ENCODE results near the gene INPP4A.

Gene INPP4A

DNA sequence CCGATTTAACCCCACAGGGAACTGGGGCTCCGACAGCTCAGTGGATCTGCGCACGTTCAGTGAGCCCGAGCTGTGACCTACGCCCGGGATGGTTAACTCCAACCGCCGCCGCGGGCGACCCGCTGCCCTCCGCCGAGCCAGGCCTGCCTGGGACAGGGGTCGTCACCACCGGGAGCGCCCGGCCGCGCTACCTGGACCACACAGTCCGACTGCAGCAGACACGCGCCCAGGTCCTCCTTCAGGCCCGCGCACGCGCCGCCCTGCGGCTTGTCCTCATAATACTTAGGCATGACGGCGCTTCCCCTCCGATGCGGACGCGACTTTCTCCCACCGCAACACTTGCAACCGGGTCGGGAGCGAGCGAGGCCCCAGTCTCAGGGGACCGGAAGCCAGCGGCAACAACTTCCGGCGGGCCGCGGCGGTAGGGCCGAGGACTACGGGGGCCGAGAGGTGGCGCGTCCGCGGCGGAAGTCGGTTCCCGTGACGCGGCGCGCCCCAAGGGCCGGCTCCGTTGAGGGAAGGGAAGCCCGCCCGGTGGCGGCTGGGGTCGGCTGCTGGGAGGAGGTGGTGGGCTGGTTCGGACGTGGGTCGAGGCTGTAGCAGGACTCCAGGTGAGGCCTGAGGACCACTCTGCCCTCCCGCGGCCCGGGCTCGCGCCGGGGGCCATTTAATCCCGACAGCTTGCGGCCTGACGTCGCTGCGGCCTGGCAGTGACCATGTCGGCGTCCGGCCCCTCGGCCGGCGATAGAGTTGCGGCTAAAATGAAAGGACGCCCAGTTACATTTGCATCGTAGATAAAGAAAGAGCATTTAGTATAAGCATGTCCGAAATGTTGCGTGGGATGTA, 163.7 kb downstream of the INPP4A start, which contains the start of the genes COA5 and UNC50:
Gene COA5, minus strand, starts transcription at position 397 of the 846 bp plus-strand sequence. Its CDS starts 107 bp downstream, at position 290.
Gene UNC50, plus strand, starts transcription at position 474 of the 846 bp plus-strand sequence. CDS start 1,171 bp downstream, outside the sequence.
- in situ Hi-C loops (cut with MboI; ENCODE audit: low sequenced_read_pairs): no loop called here

DNA sequence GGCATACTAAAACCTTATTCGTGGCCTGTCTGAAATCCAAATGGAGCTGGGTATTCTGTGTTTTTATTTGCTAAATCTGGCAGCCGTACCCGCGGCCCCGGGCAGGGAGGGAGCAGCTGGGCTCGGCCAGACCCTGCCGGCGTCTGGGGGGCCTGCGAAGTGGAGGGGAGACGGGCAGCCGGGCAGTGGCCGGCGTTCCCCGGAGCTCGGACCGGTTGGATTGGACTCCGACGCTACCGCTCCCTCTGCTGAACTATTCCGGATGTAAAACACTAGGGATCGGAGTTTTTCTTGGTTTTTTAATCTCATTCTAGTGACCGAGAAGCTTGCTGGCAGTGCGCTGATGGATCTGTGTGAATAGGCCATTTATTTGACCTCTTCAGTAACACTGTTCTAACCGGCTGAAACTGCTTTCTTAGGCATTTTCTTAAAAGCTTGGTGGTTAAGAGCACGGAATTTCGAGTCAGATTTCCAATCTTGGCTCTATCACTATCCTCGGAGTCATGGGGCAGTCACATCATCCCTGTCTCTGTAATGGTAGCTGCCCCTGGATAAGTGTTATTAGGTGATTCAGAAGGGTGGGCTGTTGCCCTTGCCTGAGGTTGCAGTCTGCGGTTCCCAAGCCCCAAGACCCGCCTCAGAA, 164.4 kb downstream of the INPP4A start:
- in situ Hi-C loops (cut with MboI; ENCODE audit: low sequenced_read_pairs): no loop called here

DNA sequence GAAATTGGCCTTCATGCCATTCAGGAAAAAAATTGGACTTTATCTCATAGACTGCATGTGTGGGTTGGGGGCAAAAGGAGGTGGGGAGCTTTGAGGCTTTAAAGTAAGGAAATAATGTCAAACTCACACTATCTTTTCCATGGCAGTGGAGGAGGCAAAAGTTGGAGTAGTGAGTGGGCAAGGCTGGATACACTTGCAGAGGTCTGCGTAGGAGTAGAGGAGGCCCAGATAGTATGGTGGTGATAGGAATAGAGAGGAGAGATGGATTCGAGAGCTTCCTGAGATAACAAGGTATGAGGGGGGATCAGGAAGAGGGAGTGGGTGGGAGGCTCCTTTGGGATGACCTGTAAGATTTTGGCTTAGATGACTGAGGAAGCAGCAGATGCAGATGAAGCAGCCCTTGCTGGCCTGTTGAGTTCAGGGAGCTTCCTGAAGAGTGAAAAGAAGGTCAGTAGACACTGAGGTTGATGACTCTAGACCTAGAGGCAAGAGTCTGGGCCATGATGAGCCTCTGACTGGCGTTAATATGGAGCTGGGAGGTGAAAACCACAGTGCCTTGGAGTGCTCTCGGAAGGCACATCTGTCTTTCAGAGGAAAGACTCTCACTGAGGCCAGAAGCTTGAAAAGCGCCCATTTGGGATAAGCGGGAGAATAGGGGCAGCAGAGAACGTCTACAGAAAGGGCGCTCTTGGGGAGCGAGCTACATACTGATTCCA, 169.5 kb downstream of the INPP4A start:
- in situ Hi-C loops (cut with MboI; ENCODE audit: low sequenced_read_pairs): no loop called here

DNA sequence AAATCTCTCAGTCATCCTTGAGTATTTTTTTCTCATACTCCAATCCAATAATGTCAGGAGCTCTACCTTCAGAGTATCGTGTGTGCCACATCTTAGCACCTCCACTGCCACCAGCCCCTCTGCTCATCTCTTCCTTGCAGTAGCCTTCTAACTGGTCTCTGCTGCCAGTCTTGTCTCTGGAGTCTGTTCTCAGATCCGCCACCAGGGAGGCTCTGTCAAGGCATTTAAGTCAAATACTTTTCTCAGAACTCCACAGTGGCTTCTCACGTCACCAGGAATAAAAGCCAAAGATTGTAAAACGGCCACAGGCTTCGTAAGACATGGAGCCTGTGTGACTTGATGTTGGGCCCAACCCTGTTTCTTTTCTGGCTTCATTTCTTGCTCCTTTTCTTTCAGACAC, 170.8 kb downstream of the INPP4A start:
- in situ Hi-C loops (cut with MboI; ENCODE audit: low sequenced_read_pairs): no loop called here

DNA sequence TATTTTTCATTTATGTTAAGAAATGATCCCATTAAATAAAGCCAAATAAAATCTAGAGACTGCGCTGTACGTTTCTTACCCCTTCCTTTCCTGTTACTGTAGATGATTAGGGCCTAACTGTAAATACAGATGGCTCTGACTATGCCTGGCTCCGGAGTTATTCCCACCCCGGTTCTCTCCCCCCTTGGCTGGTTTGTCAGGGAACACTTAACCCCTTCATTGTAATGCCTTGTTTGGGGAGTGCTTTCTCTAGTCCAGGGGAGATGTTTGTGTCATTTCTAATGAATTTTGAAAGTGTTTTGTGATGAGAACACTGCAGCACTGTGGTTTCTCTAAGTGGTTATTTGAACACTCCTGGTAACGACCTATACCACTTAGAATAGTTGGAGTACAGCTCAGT, 172.5 kb downstream of the INPP4A start:
- in situ Hi-C loops (cut with MboI; ENCODE audit: low sequenced_read_pairs): no loop called here

DNA sequence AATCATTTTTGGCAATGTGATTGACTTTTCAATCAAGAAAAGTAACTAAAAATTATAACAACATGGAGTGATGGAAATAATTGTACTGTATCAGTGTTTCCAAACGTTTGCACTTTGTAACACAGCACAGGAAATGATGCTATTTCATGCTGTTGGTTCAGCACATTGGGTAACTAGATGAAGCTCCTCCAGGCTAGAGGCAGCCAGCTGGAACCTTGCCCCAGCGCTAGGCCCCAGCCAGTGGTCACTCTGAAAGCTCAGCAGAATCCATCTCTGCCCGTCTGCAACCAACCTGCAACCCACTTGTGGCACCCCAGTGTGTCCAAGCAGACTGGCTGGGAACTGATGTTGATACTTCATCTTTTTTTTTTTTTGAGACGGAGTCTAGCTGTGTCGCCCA, 179.0 kb downstream of the INPP4A start:
- in situ Hi-C loops (cut with MboI; ENCODE audit: low sequenced_read_pairs): no loop called here

DNA sequence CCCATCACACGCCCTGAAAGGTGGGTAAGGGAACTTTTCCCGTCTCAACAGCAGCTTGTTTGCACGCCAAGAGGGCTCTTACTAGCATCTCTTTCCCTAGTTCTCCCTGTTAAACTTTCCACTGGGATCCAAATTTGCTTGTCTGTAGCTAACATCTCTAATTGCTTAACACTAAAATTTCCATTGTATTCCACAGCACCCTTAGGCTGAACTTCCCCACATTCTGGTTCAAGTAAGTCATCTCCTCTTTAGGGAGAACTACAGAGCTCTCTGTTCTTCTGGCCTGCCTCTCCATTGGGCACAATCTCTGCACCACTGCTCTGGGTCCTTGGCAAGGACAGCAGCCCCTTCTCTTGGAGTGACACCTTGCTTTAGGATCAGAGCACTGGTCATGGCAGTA, 187.7 kb downstream of the INPP4A start:
- in situ Hi-C loops (cut with MboI; ENCODE audit: low sequenced_read_pairs): no loop called here

DNA sequence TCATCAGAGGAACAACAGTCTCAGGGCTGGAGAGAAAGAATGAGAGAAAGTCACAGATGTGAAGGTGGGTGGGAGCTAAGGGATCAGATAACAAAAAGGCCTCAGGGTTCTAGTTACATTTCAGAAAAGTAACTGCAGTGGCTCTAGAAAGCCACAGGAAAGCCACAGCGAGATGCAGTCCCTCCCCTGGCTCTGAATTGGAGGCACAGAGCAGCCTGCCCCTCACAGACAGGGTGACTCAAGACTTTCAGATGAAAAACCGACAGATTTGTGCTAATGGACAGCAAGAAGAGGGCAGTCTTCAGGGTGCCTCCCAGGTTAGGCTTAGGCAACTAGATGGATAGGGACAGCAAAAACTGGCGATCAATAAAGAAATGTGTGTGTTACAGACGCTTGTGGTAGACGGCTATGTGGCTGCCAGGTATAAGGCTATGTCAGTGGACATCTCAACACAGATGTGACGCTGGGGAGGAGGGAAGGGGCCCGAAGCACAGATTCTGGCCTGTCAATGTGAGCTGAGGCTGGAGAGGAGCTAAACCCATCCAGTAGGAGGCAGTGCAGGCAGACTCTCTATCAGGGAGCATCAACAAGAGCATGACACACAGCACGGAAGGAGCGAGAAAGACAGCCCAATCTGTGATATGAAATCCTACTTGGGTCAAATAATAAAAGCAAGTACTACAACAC, 189.9 kb downstream of the INPP4A start:
- in situ Hi-C loops (cut with MboI; ENCODE audit: low sequenced_read_pairs): no loop called here

DNA sequence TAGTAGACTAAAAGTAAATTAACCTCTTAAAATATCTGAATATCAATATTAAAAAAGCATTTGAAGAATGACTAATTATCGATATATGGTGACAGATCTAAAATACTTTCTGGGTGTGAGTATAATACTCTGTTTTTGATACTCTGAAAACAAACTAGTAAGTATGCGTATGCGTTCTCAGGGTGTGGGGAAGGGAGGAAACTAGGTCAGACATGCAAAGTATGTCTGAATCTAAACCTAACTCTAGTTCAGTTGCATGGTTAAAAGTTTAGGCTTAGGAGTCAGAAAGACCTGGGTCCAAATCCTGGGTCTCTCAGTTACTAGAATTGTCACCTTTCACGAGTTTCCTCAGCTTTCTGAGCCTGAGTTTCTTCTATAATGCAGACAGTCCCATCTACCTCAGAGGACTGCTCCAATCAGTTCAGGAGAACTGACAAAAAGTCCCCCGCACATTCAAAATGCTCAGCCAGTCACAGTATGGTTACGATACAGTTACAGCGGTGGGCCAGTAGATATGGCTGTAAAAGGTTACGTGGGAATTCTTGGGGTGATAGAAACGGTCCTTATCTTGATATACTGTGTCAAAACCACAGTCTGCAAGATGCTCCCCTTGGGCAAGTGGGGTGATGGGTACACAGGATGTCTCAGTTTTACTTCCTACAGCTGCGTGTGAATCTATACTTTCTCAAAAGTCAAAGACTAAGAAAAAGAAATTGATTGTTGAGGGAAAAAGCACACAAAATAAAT, 192.9 kb downstream of the INPP4A start:
- in situ Hi-C loops (cut with MboI; ENCODE audit: low sequenced_read_pairs): no loop called here

DNA sequence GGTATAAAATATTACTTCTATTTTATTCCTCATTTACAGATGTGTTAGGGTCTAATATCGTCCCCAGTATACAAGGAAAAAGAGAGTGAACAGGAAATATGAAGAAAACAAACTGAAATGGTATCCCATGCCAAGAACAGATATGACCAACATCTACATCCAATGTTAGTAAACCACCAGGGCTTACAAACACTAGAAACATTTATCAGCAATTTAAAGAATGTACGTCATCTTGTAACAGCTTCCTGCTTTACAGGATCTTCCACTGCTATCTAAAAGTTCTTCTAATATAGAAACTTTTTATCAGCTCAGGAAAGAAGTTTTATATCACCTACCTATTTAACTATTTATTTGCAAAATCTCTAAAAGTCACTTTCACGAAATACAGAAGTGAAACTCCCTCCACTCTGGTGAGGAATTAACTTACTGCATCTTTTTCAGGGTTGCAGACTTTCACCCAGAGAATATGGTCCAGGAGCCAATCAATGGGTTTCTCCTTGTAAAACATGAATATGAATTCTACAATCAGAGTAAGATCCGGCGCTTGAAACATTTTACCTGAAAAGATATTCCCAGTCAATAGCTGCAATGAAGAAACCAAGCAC, 198.9 kb downstream of the INPP4A start:
- in situ Hi-C loops (cut with MboI; ENCODE audit: low sequenced_read_pairs): loop anchor here (10.0 kb wide), 1 partner anchor 421 kb away; no protein-coding TSS in a partner anchor

All from HL-60/S4 (cell line).